H1 (cell line): ENCODE results near the gene MOB1B. TPM values are rescaled to one million over a fixed set of nuclear protein-coding genes. Genes with fewer than 3 reads are reported as not detected.

Experiments used
- CTCF ChIA-PET: fragments of 300-600 bp; sonication (Branson Sonifier 250); formaldehyde crosslinking; loops from one replicate; lab custom pipeline; 2021; ENCODE audit not compliant: partially characterized antibody; lab: Charles Lee
- POLR2A ChIA-PET: fragments of 300-600 bp; sonication (Branson Sonifier 250); formaldehyde crosslinking; loops from one replicate; lab custom pipeline; 2021; ENCODE audit warnings: inconsistent platforms; ENCODE audit not compliant: partially characterized antibody; lab: Charles Lee
- DNase-seq, 2 experiments: peaks; one replicate each; pipeline versions ENCODE4 v3.0.0 to v3.0.0-alpha.2; 2010 to 2022; ENCODE audit warnings: low spot score in 2 of 2, low read depth in 1 of 2, mixed read lengths in 1 of 2
- FAIRE-seq: peaks from 2 replicates; lab custom pipeline; 2011; peaks lifted over from hg19 to GRCh38; lab: Jason Lieb, UNC
- H2AFZ ChIP-seq: 2 replicates; pipeline ENCODE4 v1.8.1; 2012; ENCODE audit warnings: low read length, inconsistent platforms
- H2AK5ac ChIP-seq: 2 replicates; pipeline ENCODE4 v1.6.1; 2013; ENCODE audit warnings: low read depth, low read length
- H2BK120ac ChIP-seq: replicated peaks from 2 replicates; pipeline ENCODE3; 2013; ENCODE audit warnings: low read depth, low read length, inconsistent platforms
- H2BK12ac ChIP-seq: 2 replicates; pipeline ENCODE4 v1.6.1; 2013; ENCODE audit warnings: low read depth, low read length
- H2BK15ac ChIP-seq: 2 replicates; pipeline ENCODE4 v1.6.1; 2013; ENCODE audit warnings: low read length
- H2BK20ac ChIP-seq: 2 replicates; pipeline ENCODE4 v1.6.1; 2013; ENCODE audit warnings: low read length
- H2BK5ac ChIP-seq: 2 replicates; pipeline ENCODE4 v1.6.1; 2013; ENCODE audit warnings: low read depth, low read length
- H3K14ac ChIP-seq: 2 replicates; pipeline ENCODE4 v1.6.1; 2013; ENCODE audit warnings: inconsistent platforms; ENCODE audit not compliant: insufficient read length
- H3K18ac ChIP-seq: 2 replicates; pipeline ENCODE4 v1.6.1; 2013; ENCODE audit warnings: low read length; ENCODE audit errors: extremely low read depth
- H3K23ac ChIP-seq: 2 replicates; pipeline ENCODE4 v1.6.1; 2013; ENCODE audit warnings: inconsistent platforms; ENCODE audit not compliant: insufficient read length
- H3K23me2 ChIP-seq: 2 replicates; pipeline ENCODE4 v1.6.1; 2013; ENCODE audit warnings: low read depth, low read length
- H3K27ac ChIP-seq: 2 replicates; pipeline ENCODE4 v1.6.1; 2011; ENCODE audit warnings: low read depth, low read length, inconsistent platforms
- H3K27me3 ChIP-seq, 4 experiments: replicated peaks in 1 of 4; 1 replicate in 1 of 4; 2 replicates in 3 of 4; pipeline versions ENCODE4 v1.6.1 to v1.8.1; 2011 to 2013; ENCODE audit warnings: low read length in 3 of 4, mild to moderate bottlenecking in 3 of 4, inconsistent platforms in 2 of 4, mixed read lengths in 2 of 4, moderate library complexity in 1 of 4; ENCODE audit not compliant: control insufficient read depth in 3 of 4, insufficient read depth in 3 of 4; ENCODE audit errors: extremely low read depth in 1 of 4
- H3K36me3 ChIP-seq, 4 experiments: 2 replicates each; pipeline versions ENCODE4 v1.6.1 to v1.8.1; 2011 to 2013; ENCODE audit warnings: mild to moderate bottlenecking in 4 of 4, low read length in 3 of 4, moderate library complexity in 2 of 4, control low read depth in 1 of 4, inconsistent platforms in 1 of 4; ENCODE audit not compliant: insufficient read depth in 4 of 4, control insufficient read depth in 2 of 4
- H3K4ac ChIP-seq: replicated peaks from 2 replicates; pipeline ENCODE3; 2013; ENCODE audit warnings: low read length, low read depth, mixed read lengths, inconsistent platforms; ENCODE audit not compliant: insufficient read length
- H3K4me1 ChIP-seq, 4 experiments: replicated peaks in 1 of 4; 1 replicate in 1 of 4; 2 replicates in 3 of 4; pipeline versions ENCODE4 v1.6.1 to v1.8.1; 2011 to 2013; ENCODE audit warnings: low read length in 3 of 4, inconsistent platforms in 2 of 4, mixed read lengths in 1 of 4; ENCODE audit not compliant: insufficient read depth in 4 of 4, control insufficient read depth in 3 of 4
- H3K4me2 ChIP-seq, 2 experiments: 2 replicates each; pipeline versions ENCODE4 v1.6.1 to v1.8.1; 2011 to 2013; ENCODE audit warnings: low read depth in 2 of 2, low read length in 2 of 2, control low read depth in 1 of 2, inconsistent platforms in 1 of 2, mild to moderate bottlenecking in 1 of 2; ENCODE audit not compliant: insufficient read depth in 1 of 2
- H3K4me3 ChIP-seq, 4 experiments: fragments of 200-600, 300-600 bp in 1 of 4; sonication (generic), shearing (Covaris generic), sonication (Bioruptor Twin) in 1 of 4; 2 replicates each; pipeline versions ENCODE4 v1.5.1 to v1.8.1; 2011 to 2016; ENCODE audit warnings: low read length in 4 of 4, low read depth in 3 of 4, control low read depth in 2 of 4, inconsistent platforms in 2 of 4, mild to moderate bottlenecking in 2 of 4, mixed read lengths in 1 of 4, moderate library complexity in 1 of 4; ENCODE audit not compliant: insufficient read depth in 2 of 4; ENCODE audit errors: extremely low read depth in 1 of 4
- H3K56ac ChIP-seq: replicated peaks from 2 replicates; pipeline ENCODE3; 2013; ENCODE audit warnings: low read depth, mild to moderate bottlenecking, mixed read lengths, low read length, inconsistent platforms; ENCODE audit not compliant: insufficient read length
- H3K79me1 ChIP-seq: 2 replicates; pipeline ENCODE4 v1.6.1; 2013; ENCODE audit warnings: low read depth, low read length, control low read depth
- H3K79me2 ChIP-seq, 2 experiments: 2 replicates each; pipeline versions ENCODE4 v1.6.1 to v1.8.1; 2012 to 2013; ENCODE audit warnings: low read length in 2 of 2, mild to moderate bottlenecking in 2 of 2, inconsistent platforms in 1 of 2; ENCODE audit not compliant: insufficient read depth in 2 of 2, control insufficient read depth in 1 of 2
- H3K9ac ChIP-seq, 4 experiments: replicated peaks in 1 of 4; 1 replicate in 1 of 4; 2 replicates in 3 of 4; pipeline versions ENCODE4 v1.6.1 to v1.8.1; 2011 to 2013; ENCODE audit warnings: low read depth in 3 of 4, low read length in 3 of 4, control low read depth in 2 of 4, mild to moderate bottlenecking in 2 of 4, moderate library complexity in 2 of 4, inconsistent platforms in 1 of 4; ENCODE audit errors: extremely low read depth in 1 of 4
- H3K9me3 ChIP-seq, 2 experiments: 2 replicates each; pipeline versions ENCODE4 v1.6.1 to v1.8.1; 2012 to 2013; ENCODE audit warnings: mild to moderate bottlenecking in 2 of 2, moderate library complexity in 2 of 2, control low read depth in 1 of 2, inconsistent platforms in 1 of 2, low read depth in 1 of 2, low read length in 1 of 2, mixed read lengths in 1 of 2; ENCODE audit not compliant: insufficient read depth in 2 of 2
- H4K20me1 ChIP-seq, 2 experiments: replicated peaks in 1 of 2; 2 replicates each; pipeline versions ENCODE3 to v1.8.1; 2011 to 2013; ENCODE audit warnings: inconsistent platforms in 2 of 2, low read length in 2 of 2, mild to moderate bottlenecking in 1 of 2; ENCODE audit not compliant: insufficient read depth in 2 of 2, control insufficient read depth in 1 of 2
- H4K5ac ChIP-seq: 2 replicates; pipeline ENCODE4 v1.6.1; 2013; ENCODE audit warnings: low read length, low read depth, mixed read lengths, inconsistent platforms; ENCODE audit not compliant: insufficient read length
- H4K8ac ChIP-seq: 2 replicates; pipeline ENCODE4 v1.8.0; 2013; ENCODE audit warnings: mild to moderate bottlenecking, moderate library complexity, low read length, inconsistent platforms; ENCODE audit not compliant: insufficient read depth; ENCODE audit errors: extremely low read depth
- H4K91ac ChIP-seq: replicated peaks from 2 replicates; pipeline ENCODE3; 2013; ENCODE audit warnings: low read length, mixed read lengths, inconsistent platforms; ENCODE audit not compliant: insufficient read length
- KDM5A ChIP-seq: fragments of 200-600 bp; IDR thresholded peaks from 2 replicates; pipeline ENCODE4 v1.7.1; 2012; ENCODE audit warnings: mild to moderate bottlenecking, low read length, inconsistent platforms, mixed read lengths
- POLR2AphosphoS5 ChIP-seq: IDR thresholded peaks from 2 replicates; pipeline ENCODE4 v1.6.1; 2011; ENCODE audit warnings: low read depth, low read length
- RAD21 ChIP-seq, 2 experiments: IDR thresholded peaks in 1 of 2; conservative IDR thresholded peaks in 1 of 2; 2 replicates each; pipeline ENCODE4 v1.6.1; 2011; ENCODE audit warnings: low read depth in 2 of 2, low read length in 2 of 2, improper control_type of control experiment in 1 of 2, inconsistent platforms in 1 of 2, mild to moderate bottlenecking in 1 of 2, moderate library complexity in 1 of 2
- WGBS, 2 experiments: shearing (Covaris generic) in 1 of 2; methylation state at CpG; one replicate each; pipeline versions ENCODE4 v1.1.6 to v1.1.7; 2013 to 2015; ENCODE audit warnings: low lambda C conversion rate in 2 of 2, mixed read lengths in 2 of 2, inconsistent platforms in 1 of 2, low coverage in 1 of 2, missing lambda C conversion rate in 1 of 2; ENCODE audit not compliant: insufficient replicate concordance in 2 of 2, insufficient coverage in 1 of 2, insufficient read length in 1 of 2; ENCODE audit errors: extremely low coverage in 1 of 2, missing lambda C conversion rate in 1 of 2; 5-methylcytosine and 5-hydroxymethylcytosine counted together
- polyA plus RNA-seq, 7 experiments: library from polyadenylated mRNA; depleted of rRNA in 3 of 7; stranded (reverse) in 5 of 7; unstranded in 2 of 7; fragments of >200 nt in 5 of 7; fragments of 200-250 nt in 2 of 7; gene quantifications; 1 replicate in 5 of 7; 2 replicates in 1 of 7; 4 replicates in 1 of 7; pipeline versions ENCODE4 v1.2.1 to v1.2.3, GENCODE V29; 2011 to 2013; ENCODE audit warnings: missing spikeins in 2 of 7, mixed read lengths in 2 of 7
- total RNA-seq: library from RNA; stranded (reverse); fragmentation: NEBNext Ultra II Directional; extraction: Animal tissue kit (Norgen Biotek cat#: 25700); gene quantifications from 2 replicates; pipeline ENCODE4 v1.2.1, GENCODE V29; 2021

The MOB1B gene
- total and polyA plus RNA-seq, 2 of the 8 experiments (the other 6 are each of a cell fraction or from before 2014, with no cell fraction given) = 3.8 to 33.5 TPM

DNA sequence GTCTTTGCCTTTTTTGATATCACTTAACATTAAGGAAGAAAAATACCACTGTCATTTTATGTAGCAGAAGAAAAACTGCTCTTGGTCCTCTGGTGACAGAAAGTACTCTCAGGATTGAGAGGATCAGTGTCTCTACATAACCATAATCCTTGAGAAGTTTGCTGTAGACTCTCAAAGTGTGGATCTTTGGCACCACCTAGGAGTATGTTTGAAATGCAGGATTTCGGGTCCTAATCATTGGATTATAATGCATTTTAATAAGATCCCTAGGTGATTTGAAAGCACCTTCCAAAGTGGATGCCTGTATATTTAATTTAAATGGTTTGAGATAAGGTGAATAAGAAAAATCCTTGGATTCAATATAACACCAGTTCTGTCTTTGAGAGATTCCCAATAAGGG is 23.2 kb downstream of the MOB1B start:
- Histone ChIP-seq H3K9me3 (peaks cover 0 to 6% of the 10 kb centered on the region in 2 experiments; a peak in 1 of 4 replicates), H2BK20ac (no peak overlapping the region), H4K5ac (no peak overlapping the region), H4K20me1 (peaks cover 0 to 2% of the 10 kb centered on the region in 2 experiments), H2BK15ac (no peak overlapping the region), H3K36me3 (peaks cover 0 to 5% (median 0%) of the 10 kb centered on the region in 4 experiments; a peak in 1 of 8 replicates), H3K4me1 (peaks cover 0 to 10% (median 4%) of the 10 kb centered on the region in 4 experiments; a peak in 3 of 7 replicates), H3K14ac (no peak overlapping the region), H3K27ac (no peak overlapping the region), H3K4me2 (no peak overlapping the region), H3K27me3 (no peaks in the 10 kb centered on the region), H3K23ac (no peak overlapping the region), H3K4me3 (no peak overlapping the region), H3K23me2 (no peaks in the 10 kb centered on the region), H2BK5ac (no peak overlapping the region), H3K79me2 (peaks cover 3 to 76% of the 10 kb centered on the region in 2 experiments), H3K4ac (no peak overlapping the region), H3K18ac (no peak overlapping the region), H3K79me1 (peaks cover 2% of the 10 kb centered on the region; the same call in 1 of the 2 replicates), H4K91ac (no peak overlapping the region), H2BK12ac (no peak overlapping the region), H4K8ac (no peak overlapping the region), H3K9ac (no peak overlapping the region), H2BK120ac (no peak overlapping the region), H3K56ac (no peak overlapping the region), H2AFZ (no peak overlapping the region), H2AK5ac (no peak overlapping the region)
- 91% methylated on average over 1 of the region's 1 CpG; no CpG with 5 or more reads in 1 of the 2 experiments for WGBS, 2 experiments
- FAIRE-seq (no peak), DNase-seq (no peak)
- no peak for TF ChIP-seq KDM5A
- 0 out of 4 replicates have a peak, but pooled peaks of 1 of the 2 experiments have one; percentile 3 for TF ChIP-seq RAD21 (IDR thresholded peaks at IDR 0.05 in 1 of 2, conservative IDR thresholded peaks at IDR 0.05 in 1 of 2; ENCODE audit: low read depth in 2 of 2, low read length in 2 of 2)
- no peak for TF ChIP-seq POLR2AphosphoS5
- CTCF ChIA-PET = interaction anchor here (0.6 to 0.8 kb wide), 2 partner anchors 16 to 191 kb away, joined by 3 to 4 read pairs; no protein-coding TSS in a partner anchor
- POLR2A ChIA-PET = no interaction called here
